Tibial artery (tissue), 4 donors: ENCODE measurements around the gene MSMB.
"Not testable (repeated sequence)": the region's sequence is repeated elsewhere in the genome, so short reads cannot be mapped to it uniquely, and the experiment has no call there.

Experiments used
- DNase-seq, 2 donors: peaks; one replicate each; pipeline ENCODE4 v3.0.0-alpha.2; 2019
- H3K27ac ChIP-seq, 2 donors: fragments of 200-600 bp; sonication (generic) in 1 of 2; 1 replicate in 1 of 2; 2 replicates in 1 of 2; pipeline ENCODE4 v1.5.1; 2018 to 2019; ENCODE audit warnings: mild to moderate bottlenecking in 1 of 2
- H3K27me3 ChIP-seq, 2 donors: fragments of 200-600 bp; sonication (generic) in 1 of 2; one replicate each; pipeline versions ENCODE4 v1.5.1 to v1.6.0; 2016 to 2019
- H3K36me3 ChIP-seq, 3 donors: fragments of 200-600 bp; sonication (generic) in 2 of 3; one replicate each; pipeline ENCODE4 v1.5.1; 2016 to 2019; ENCODE audit warnings: mild to moderate bottlenecking in 2 of 3
- H3K4me1 ChIP-seq, 4 donors: fragments of 200-600 bp; sonication (generic) in 2 of 4; 1 replicate in 3 of 4; 2 replicates in 1 of 4; pipeline ENCODE4 v1.5.1; 2016 to 2019
- H3K4me3 ChIP-seq, 2 donors: fragments of 200-600 bp; sonication (generic) in 1 of 2; 1 replicate in 1 of 2; 2 replicates in 1 of 2; pipeline ENCODE4 v1.5.1; 2018 to 2019; ENCODE audit warnings: mild to moderate bottlenecking in 2 of 2
- H3K9me3 ChIP-seq, 3 donors: fragments of 200-600 bp; sonication (generic) in 1 of 3; one replicate each; pipeline ENCODE4 v1.5.1; 2016 to 2019
- intact Hi-C: fragments of 100-400 bp; cut with DNase I; formaldehyde crosslinking; loops from one replicate; pipeline ENCODE4 v1.15.0; 2023; ENCODE audit warnings: low total_unique reads
- TF ChIP-seq, protein P1 (sequence below), 2 experiments: fragments of 200-600 bp in 1 of 2; fragments of 450-650 bp in 1 of 2; IDR thresholded peaks; one replicate each; pipeline ENCODE4 v1.5.1; 2017 to 2019; ENCODE audit warnings: antibody characterized with exemption in 2 of 2, mild to moderate bottlenecking in 1 of 2, moderate library complexity in 1 of 2

Gene MSMB

DNA sequence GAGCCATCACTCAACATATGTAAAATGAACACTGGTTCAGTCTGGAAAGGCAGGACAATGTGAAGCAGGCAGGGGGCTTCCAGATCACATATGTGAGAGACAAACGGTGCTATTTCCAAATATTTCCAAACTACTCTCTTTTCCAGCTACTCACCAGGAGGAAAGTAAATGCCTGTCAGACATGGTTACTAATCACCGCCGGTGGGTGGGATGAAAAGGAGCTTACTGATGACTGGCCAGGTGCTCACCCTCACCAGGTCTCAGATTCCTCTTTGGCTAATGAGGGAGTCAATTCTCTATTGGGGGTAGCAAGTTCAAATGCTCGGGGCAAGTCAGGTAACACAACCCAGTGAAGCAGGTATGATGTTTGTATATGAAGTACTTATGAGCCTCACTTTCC is 9.7 kb upstream of the MSMB start:
- TF ChIP-seq, protein P1, sequence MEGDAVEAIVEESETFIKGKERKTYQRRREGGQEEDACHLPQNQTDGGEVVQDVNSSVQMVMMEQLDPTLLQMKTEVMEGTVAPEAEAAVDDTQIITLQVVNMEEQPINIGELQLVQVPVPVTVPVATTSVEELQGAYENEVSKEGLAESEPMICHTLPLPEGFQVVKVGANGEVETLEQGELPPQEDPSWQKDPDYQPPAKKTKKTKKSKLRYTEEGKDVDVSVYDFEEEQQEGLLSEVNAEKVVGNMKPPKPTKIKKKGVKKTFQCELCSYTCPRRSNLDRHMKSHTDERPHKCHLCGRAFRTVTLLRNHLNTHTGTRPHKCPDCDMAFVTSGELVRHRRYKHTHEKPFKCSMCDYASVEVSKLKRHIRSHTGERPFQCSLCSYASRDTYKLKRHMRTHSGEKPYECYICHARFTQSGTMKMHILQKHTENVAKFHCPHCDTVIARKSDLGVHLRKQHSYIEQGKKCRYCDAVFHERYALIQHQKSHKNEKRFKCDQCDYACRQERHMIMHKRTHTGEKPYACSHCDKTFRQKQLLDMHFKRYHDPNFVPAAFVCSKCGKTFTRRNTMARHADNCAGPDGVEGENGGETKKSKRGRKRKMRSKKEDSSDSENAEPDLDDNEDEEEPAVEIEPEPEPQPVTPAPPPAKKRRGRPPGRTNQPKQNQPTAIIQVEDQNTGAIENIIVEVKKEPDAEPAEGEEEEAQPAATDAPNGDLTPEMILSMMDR (IDR thresholded peaks at IDR 0.05) = no peak
- H3K9me3 ChIP-seq = no peaks in the 10 kb centered on the region
- intact Hi-C loops = no loop called here
- H3K27ac ChIP-seq = no peak overlapping the region
- peaks cover 0 to 3% of the 10 kb centered on the region in 2 donors for H3K27me3 ChIP-seq
- no peak overlapping the region for H3K4me3 ChIP-seq
- no peak for DNase-seq
- H3K4me1 ChIP-seq = no peaks in the 10 kb centered on the region
- H3K36me3 ChIP-seq = no peaks in the 10 kb centered on the region

DNA sequence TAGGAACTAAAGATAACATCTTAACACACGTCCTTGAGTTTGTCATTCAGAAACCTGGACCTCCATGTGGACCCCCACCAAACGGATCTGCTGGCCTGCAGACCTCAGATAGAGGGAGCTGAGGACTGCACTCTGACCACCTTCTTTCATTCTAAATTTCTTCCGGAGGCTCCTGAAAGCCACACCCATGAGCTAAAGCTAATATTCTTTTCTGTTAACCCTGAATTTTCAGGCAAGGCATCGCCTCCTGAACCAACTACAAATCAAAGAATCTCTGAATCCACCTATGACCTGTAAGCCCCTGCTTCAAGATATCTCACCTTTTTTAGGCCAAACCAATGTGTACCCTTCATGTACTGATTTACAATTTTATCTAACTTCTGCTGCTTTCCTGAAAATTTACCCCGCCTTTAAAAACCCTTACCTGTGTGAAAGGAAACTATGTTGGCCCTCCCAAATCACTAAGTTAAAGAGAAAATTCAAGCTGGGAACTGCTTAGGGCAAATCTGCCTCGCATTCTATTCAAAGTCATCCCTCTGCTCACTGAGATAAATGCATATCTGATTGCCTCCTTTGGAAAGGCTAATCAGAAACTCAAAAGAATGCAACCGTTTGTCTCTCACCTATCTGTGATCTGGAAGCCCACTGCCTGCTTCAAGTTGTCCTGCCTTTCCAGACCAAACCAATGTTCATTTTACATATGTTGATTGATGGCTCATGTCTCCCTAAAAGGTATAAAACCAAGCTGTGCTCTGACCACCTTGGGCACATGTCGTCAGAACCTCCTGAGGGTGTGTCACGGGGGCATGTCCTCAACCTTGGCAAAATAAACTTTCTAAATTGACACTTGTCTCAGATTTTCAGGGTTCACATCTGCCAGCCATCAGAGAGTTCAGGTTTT is 7.7 kb upstream of the MSMB start:
- TF ChIP-seq, protein P1 (IDR thresholded peaks at IDR 0.05) = no peak
- intact Hi-C loops = no loop called here

DNA sequence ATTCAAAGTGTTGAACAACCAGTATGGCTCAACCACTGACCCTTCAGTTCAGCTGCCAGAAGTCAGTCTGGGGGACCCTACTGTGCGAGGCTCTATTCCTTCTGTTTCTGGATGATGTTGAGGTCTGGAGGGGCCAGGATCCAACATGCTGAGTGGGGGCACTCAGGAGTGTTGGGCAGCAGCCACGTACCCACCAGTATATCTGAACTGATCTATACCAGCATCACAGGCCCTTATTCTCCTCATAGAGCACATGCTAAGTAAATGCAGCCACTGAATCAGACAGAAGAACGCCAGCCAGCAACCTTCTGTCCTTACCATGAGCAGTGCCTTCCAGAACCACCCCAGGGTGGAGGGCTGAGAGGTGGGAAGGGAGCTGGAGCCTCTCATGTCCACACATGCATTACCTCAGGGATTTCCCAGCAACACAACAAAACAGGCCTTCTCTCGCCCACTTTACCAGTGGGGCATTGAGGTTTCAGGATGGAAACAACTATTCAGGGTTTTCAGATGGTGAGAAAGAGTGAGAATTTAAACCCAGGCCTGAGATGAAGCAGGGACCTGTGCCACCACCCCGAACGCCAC is 6.8 kb upstream of the MSMB start:
- Histone ChIP-seq H3K27ac (no peak overlapping the region), H3K4me3 (no peak overlapping the region), H3K27me3 (peaks cover 0 to 3% of the 10 kb centered on the region in 2 donors), H3K4me1 (no peaks in the 10 kb centered on the region), H3K36me3 (no peaks in the 10 kb centered on the region), H3K9me3 (no peaks in the 10 kb centered on the region)
- intact Hi-C loops = no loop called here
- DNase-seq = no peak
- TF ChIP-seq, protein P1 (IDR thresholded peaks at IDR 0.05) = no peak

More for the DNA sequence above, 7.7 kb upstream of the MSMB start:
- no peak overlapping the region for H3K27ac ChIP-seq
- H3K4me1 ChIP-seq = no peaks in the 10 kb centered on the region
- no peak for DNase-seq
- H3K9me3 ChIP-seq = no peaks in the 10 kb centered on the region
- no peak overlapping the region for H3K4me3 ChIP-seq
- peaks cover 0 to 3% of the 10 kb centered on the region in 2 donors for H3K27me3 ChIP-seq
- H3K36me3 ChIP-seq = no peaks in the 10 kb centered on the region

DNA sequence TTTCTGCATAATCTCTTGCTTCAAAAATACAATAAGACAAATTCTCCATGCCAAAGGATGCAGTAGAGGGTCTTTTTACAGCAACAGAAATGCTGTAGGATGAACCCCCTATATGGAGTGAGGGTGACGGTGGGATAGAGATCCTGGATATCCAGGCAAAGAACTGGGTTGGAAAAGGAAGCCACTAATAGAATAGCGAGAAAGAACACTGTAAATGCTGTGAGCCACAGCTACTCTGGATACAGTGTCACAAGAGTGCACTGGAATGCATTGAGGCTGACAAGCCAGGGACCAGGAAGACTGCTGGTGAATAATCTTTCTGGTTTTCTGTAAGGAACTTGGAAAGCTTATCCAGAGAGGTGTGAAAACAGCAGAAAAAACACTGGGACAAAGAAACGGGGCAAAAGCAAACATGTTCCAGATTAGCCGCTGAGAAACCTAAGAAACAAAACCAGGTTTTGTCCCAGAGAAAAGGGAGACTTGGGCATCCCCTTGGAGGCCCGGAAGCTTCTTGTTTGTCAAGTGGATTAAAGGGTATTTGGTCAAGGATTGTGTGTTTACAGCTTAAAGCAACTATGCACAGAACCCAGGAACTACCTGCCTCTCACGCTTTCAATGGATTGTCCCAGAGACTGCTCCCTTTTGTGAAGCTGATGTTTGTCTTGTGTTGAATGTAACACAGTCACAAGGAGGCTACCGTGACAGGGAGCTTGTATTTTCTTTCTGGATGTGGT is 6.2 kb upstream of the MSMB start:
- H3K4me1 ChIP-seq = no peaks in the 10 kb centered on the region
- DNase-seq = no peak
- no peaks in the 10 kb centered on the region for H3K36me3 ChIP-seq
- TF ChIP-seq, protein P1 (IDR thresholded peaks at IDR 0.05) = no peak
- H3K27ac ChIP-seq = no peak overlapping the region
- H3K4me3 ChIP-seq = no peak overlapping the region
- H3K9me3 ChIP-seq = no peaks in the 10 kb centered on the region
- H3K27me3 ChIP-seq = peaks cover 0 to 3% of the 10 kb centered on the region in 2 donors
- intact Hi-C loops = no loop called here

DNA sequence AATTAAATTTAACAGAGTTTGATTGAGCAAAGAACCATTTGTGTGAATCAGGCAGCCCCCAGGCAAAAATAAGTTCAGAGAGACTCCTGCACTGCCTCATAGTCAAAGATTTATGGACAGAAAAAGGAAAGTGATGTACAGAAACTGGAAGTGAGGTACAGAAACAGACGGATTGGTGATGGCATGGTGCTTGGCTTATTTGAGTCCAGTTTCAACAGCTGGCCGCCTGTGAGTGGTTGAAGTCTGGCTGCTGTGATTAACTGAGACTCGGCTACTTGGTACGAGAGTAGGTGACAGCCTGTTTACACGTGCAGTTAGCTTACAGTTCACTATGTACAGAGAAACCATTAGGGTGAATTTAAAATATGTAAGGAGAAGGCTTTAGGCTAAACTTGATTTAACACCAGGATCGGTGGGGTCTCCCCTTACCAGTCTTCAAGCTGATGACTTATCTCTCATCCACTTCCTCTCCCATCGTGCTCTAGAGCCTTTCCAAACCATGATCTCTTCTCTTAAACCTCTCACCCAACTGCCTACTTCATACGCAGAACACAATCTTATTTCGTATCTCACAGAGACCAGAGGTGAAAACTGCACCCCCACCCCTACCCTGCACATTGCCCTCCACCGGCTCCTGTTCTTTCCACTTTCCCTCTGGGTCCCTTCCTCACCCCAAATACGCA is 5.0 kb upstream of the MSMB start:
- Histone ChIP-seq H3K36me3 (no peaks in the 10 kb centered on the region), H3K9me3 (no peaks in the 10 kb centered on the region), H3K4me3 (no peak overlapping the region), H3K4me1 (no peaks in the 10 kb centered on the region), H3K27ac (no peak overlapping the region), H3K27me3 (peaks cover 0 to 3% of the 10 kb centered on the region in 2 donors)
- TF ChIP-seq, protein P1 (IDR thresholded peaks at IDR 0.05) = no peak
- no peak for DNase-seq
- intact Hi-C loops = no loop called here

DNA sequence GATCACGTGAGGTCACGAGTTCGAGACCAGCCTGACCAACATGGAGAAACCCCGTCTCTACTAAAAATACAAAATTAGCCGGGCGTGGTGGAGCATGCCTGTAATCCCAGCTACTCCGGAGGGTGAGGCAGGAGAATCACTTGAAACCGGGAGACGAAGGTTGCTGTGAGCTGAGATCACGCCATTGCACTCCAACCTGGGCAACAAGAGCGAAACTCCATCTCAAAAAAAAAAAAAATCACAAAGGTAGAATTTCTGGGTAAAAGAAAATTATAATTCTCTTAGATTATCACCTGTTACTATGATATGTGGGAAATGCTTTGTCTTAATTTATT is 3.4 kb upstream of the MSMB start:
- DNase-seq, H3K4me3 ChIP-seq, H3K27me3 ChIP-seq, H3K27ac ChIP-seq, H3K4me1 ChIP-seq, H3K9me3 ChIP-seq, H3K36me3 ChIP-seq, intact Hi-C loops: not testable (repeated sequence)
